Heart left ventricle (tissue), 16 donors: ENCODE data around the gene TMEM196. TPM values are rescaled to one million over a fixed set of nuclear protein-coding genes. Genes with fewer than 3 reads are reported as not detected.

Experiments used
- ATAC-seq, 4 donors: fragments of 200-7000 bp; cut with Tn5 transposase; one replicate each; pipeline ENCODE4 v1.9.1; 2020 to 2022; ENCODE audit warnings: moderate library complexity in 4 of 4, mild to moderate bottlenecking in 3 of 4, moderate number of reproducible peaks in 1 of 4
- DNase-seq, 5 donors: peaks; one replicate each; pipeline ENCODE4 v3.0.0-alpha.2; 2020
- H3K27ac ChIP-seq, 12 donors: fragments of 200-600 bp; sonication (generic) in 4 of 12; one replicate each; pipeline versions ENCODE4 v1.5.0 to v1.8.0; 2016 to 2022; ENCODE audit warnings: mild to moderate bottlenecking in 2 of 12
- H3K27me3 ChIP-seq, 9 donors: fragments of 200-600 bp; sonication (generic) in 2 of 9; one replicate each; pipeline versions ENCODE4 v1.5.1 to v1.8.0; 2016 to 2022; ENCODE audit warnings: mild to moderate bottlenecking in 3 of 9
- H3K36me3 ChIP-seq, 9 donors: fragments of 200-600 bp; sonication (generic) in 2 of 9; one replicate each; pipeline versions ENCODE4 v1.5.0 to v1.8.0; 2018 to 2022; ENCODE audit warnings: mild to moderate bottlenecking in 2 of 9
- H3K4me1 ChIP-seq, 12 donors: fragments of 200-600 bp; sonication (generic) in 4 of 12; one replicate each; pipeline versions ENCODE4 v1.5.0 to v1.8.0; 2016 to 2022; ENCODE audit warnings: mild to moderate bottlenecking in 3 of 12
- H3K4me3 ChIP-seq, 12 donors: fragments of 200-600 bp; sonication (generic) in 4 of 12; one replicate each; pipeline versions ENCODE4 v1.5.0 to v1.8.0; 2017 to 2022; ENCODE audit warnings: mild to moderate bottlenecking in 9 of 12, moderate library complexity in 4 of 12
- H3K9me3 ChIP-seq, 12 donors: fragments of 200-600 bp; sonication (generic) in 4 of 12; one replicate each; pipeline versions ENCODE4 v1.5.0 to v1.8.0; 2016 to 2022; ENCODE audit warnings: mild to moderate bottlenecking in 1 of 12
- CTCF ChIP-seq, 12 donors: fragments of 200-600 bp; sonication (generic) in 4 of 12; IDR thresholded peaks; one replicate each; pipeline versions ENCODE4 v1.5.0 to v1.8.0; 2018 to 2022; ENCODE audit warnings: antibody characterized with exemption in 12 of 12, mild to moderate bottlenecking in 5 of 12
- POLR2A ChIP-seq, 2 donors: fragments of 450-650 bp; IDR thresholded peaks; one replicate each; pipeline ENCODE4 v1.6.1; 2017; ENCODE audit warnings: antibody characterized with exemption in 2 of 2, mild to moderate bottlenecking in 2 of 2, moderate library complexity in 2 of 2
- WGBS, 4 donors: extraction: QIAGEN DNeasy Blood & Tissue Kit in 2 of 4; methylation state at CpG; one replicate each; pipeline versions ENCODE4 v1.1.5 to v1.1.7; 2013 to 2018; 5-methylcytosine and 5-hydroxymethylcytosine counted together
- intact Hi-C, 10 donors: fragments of 100-400 bp; cut with DNase I; formaldehyde crosslinking; loops; one replicate each; pipeline versions ENCODE4 v1.11.1 to v1.14.2; 2022
- polyA plus RNA-seq, 2 donors: library from polyadenylated mRNA; stranded (reverse); fragments of 200-250 nt; gene quantifications; one replicate each; pipeline ENCODE4 v1.2.3, GENCODE V29; 2013
- total RNA-seq, 9 donors: library from RNA; depleted of rRNA in 2 of 9; stranded (reverse); fragments of >200 nt in 2 of 9; fragmentation: NEBNext Ultra II Directional in 3 of 9; extraction: Animal tissue kit (Norgen Biotek cat#: 25700) in 3 of 9; gene quantifications; one replicate each; pipeline versions ENCODE4 v1.1.0 to v1.2.4, GENCODE V29; 2016 to 2023
- donor health status: ischemic (EF 13 %, LVEDD 7.1; RV severe dilation, severe dysfunction).
- donor health status: healthy with polysubstance abuse.
- donor health status: DM: no; HTN: yes; CAD: no.
- donor health status: DM: no; HTN: no; CAD: no.
- donor health status: ischemic (EF 25% LVEDD 6.9; RV normal size, moderate dysfunction).
- donor health status: ischemic (EF 25% LVEDD 5.7; RV mildly dilated, moderate dysfunction).
- donor health status: healthy.
- donor health status: DM: yes; HTN: yes; CAD: no.
- donor health status: ischemic (EF 35%, LVEDD 5.7; RV mildly dilated, moderate dysfunction).
- donor health status: nonischemic (EF 11% LVEDD 7.7; RV severe dilation, severe dysfunction).
- donor health status: DM: yes; HTN: yes; CAD: no.
- donor health status: PGD.
- donor health status: ischemic (EF 29% LVEDD 5.4; RV normal size, mild dysfunction).
- donor health status: nonischemic (EF 23%, LVEDD 6.1; RV moderate dilation, normal function).

TMEM196 gene
- total and polyA plus RNA-seq, 11 donors, result not detected

DNA sequence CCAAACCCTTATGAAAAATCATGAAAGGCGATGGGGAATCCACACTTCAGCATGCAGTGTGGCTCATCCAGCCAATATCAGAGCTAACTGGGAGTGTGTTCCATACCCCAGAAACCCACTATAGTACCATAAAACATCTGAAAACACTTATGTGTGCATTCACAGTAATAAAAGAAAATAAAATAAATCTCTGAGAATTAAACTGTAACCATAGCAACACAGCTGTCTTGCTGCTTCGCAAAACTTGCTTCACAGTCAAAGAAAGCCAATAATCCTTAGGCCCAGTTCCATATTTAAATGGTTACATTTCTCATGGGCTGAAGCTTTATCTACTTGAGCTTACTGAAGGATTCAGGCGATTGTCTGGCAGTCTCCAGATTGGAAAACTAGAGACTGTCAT, 44.7 kb downstream of the TMEM196 start:
- ATAC-seq (no peak), DNase-seq (no peak)
- Histone ChIP-seq H3K27ac (no peak overlapping the region), H3K27me3 (peaks cover 0 to 13% (median 2%) of the 10 kb centered on the region in 9 donors), H3K9me3 (no peaks in the 10 kb centered on the region), H3K4me3 (no peak overlapping the region), H3K4me1 (no peaks in the 10 kb centered on the region), H3K36me3 (no peaks in the 10 kb centered on the region)
- WGBS, 4 donors, result 69 to 82% (median 73%) methylated on average over 3 of the region's 3 CpGs
- no peak for TF ChIP-seq CTCF (IDR thresholded peaks at IDR 0.05)
- TF ChIP-seq POLR2A (IDR thresholded peaks at IDR 0.05), result no peak
- intact Hi-C loops, result no loop called here

GRCh38 chr7:19725770-19726169, 47.6 kb downstream of the TMEM196 start:
- DNase-seq, result no peak
- H3K4me3 ChIP-seq, result no peak overlapping the region
- 82 to 84% (median 83%) methylated on average over 5 of the region's 5 CpGs for WGBS, 4 donors
- H3K27ac ChIP-seq, result no peak overlapping the region
- H3K9me3 ChIP-seq, result no peaks in the 10 kb centered on the region
- no peak for TF ChIP-seq CTCF (IDR thresholded peaks at IDR 0.05)
- no peak for TF ChIP-seq POLR2A (IDR thresholded peaks at IDR 0.05)
- no peaks in the 10 kb centered on the region for H3K36me3 ChIP-seq
- intact Hi-C loops, result no loop called here
- no peak for ATAC-seq
- peaks cover 0 to 17% (median 2%) of the 10 kb centered on the region in 9 donors for H3K27me3 ChIP-seq
- H3K4me1 ChIP-seq, result no peaks in the 10 kb centered on the region

- 36 to 44% (median 38%) methylated on average over 1 of the region's 1 CpG for WGBS, 4 donors
- no peaks in the 10 kb centered on the region for H3K36me3 ChIP-seq
- H3K4me1 ChIP-seq, result no peaks in the 10 kb centered on the region
- H3K9me3 ChIP-seq, result no peaks in the 10 kb centered on the region
- intact Hi-C loops, result loop anchor here in 3 of 10 donors (2.0 to 10.0 kb wide), 2 partner anchors 879 to 883 kb away; no protein-coding TSS in a partner anchor
- peaks cover 0 to 5% (median 0%) of the 10 kb centered on the region in 9 donors for H3K27me3 ChIP-seq
- no peak overlapping the region for H3K27ac ChIP-seq
- DNase-seq (no peak), ATAC-seq (no peak)
- no peak overlapping the region for H3K4me3 ChIP-seq
- no peak for TF ChIP-seq POLR2A (IDR thresholded peaks at IDR 0.05)
- TF ChIP-seq CTCF (IDR thresholded peaks at IDR 0.05), result no peak
These were observed 57.9 kb downstream of the TMEM196 start for GRCh38 chr7:19715499-19715898.

DNA sequence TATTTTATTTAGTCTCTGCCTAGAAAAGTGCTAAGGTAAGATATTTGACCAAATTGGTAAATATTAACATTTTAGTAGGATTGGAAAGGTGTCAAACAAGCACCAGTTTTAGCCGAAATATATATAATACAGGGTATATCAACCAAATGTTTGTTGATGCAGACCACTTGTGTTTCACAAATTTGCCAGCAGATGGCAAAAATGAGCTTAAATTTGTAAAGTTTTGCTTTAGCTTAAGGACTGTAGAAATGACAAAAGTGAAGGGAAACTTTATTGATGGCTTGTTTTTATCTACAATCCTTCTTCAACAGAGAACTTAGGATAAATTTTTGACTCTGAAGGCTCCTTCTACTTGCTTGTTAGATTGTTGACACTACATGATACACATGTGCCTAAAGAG, 59.7 kb downstream of the TMEM196 start:
- 46 to 62% (median 58%) methylated on average over 1 of the region's 1 CpG for WGBS, 4 donors
- H3K27ac ChIP-seq, result no peak overlapping the region
- no peak for ATAC-seq
- intact Hi-C loops, result loop anchor here in 9 of 10 donors (2.0 to 10.0 kb wide), 3 partner anchors 881 to 885 kb away; no protein-coding TSS in a partner anchor
- H3K9me3 ChIP-seq, result no peaks in the 10 kb centered on the region
- no peak overlapping the region for H3K4me3 ChIP-seq
- DNase-seq, result no peak
- no peaks in the 10 kb centered on the region for H3K36me3 ChIP-seq
- H3K4me1 ChIP-seq, result peaks cover 0 to 9% (median 2%) of the 10 kb centered on the region in 12 donors
- H3K27me3 ChIP-seq, result peaks cover 0 to 2% (median 0%) of the 10 kb centered on the region in 9 donors
- TF ChIP-seq CTCF (IDR thresholded peaks at IDR 0.05) (peak; percentile 33 to 64 (median 56)), POLR2A (IDR thresholded peaks at IDR 0.05) (no peak)
